Activated CD4-positive, alpha-beta T cell treated with anti-CD3 and anti-CD28 coated beads, Interleukin-2, amount 50 U/mL, for 4 hours (primary cell): Measurements from ENCODE around the gene EFCAB6.

Experiments
- DNase-seq, 2 experiments: peaks; one replicate each; pipeline ENCODE4 v3.0.0-alpha.2; 2020

The EFCAB6 gene

GRCh38 chr22:43542681-43543521, 269.2 kb downstream of the EFCAB6 start:
- no peak for DNase-seq

- no peak for DNase-seq
Observed at GRCh38 chr22:43541462-43542407, 270.4 kb downstream of the EFCAB6 start.

- no peak for DNase-seq
Observed at GRCh38 chr22:43541022-43541421, 271.1 kb downstream of the EFCAB6 start.

GRCh38 chr22:43540529-43540923, 271.6 kb downstream of the EFCAB6 start:
- DNase-seq = no peak

GRCh38 chr22:43539572-43540528, 272.3 kb downstream of the EFCAB6 start:
- no peak for DNase-seq

- DNase-seq = no peak
Observed at GRCh38 chr22:43537019-43537585, 275.0 kb downstream of the EFCAB6 start.

GRCh38 chr22:43535741-43536140, 276.4 kb downstream of the EFCAB6 start:
- DNase-seq = no peak

GRCh38 chr22:43535336-43535735, 276.8 kb downstream of the EFCAB6 start:
- DNase-seq = no peak

- DNase-seq = no peak
Observed at GRCh38 chr22:43534916-43535315, 277.2 kb downstream of the EFCAB6 start.

- DNase-seq = no peak
Observed at GRCh38 chr22:43533656-43534428, 278.3 kb downstream of the EFCAB6 start.

- no peak for DNase-seq
Observed at GRCh38 chr22:43533156-43533530, 279.0 kb downstream of the EFCAB6 start.

GRCh38 chr22:43532301-43533155, 279.6 kb downstream of the EFCAB6 start:
- no peak for DNase-seq

- no peak for DNase-seq
Observed at GRCh38 chr22:43531651-43532050, 280.5 kb downstream of the EFCAB6 start.

- DNase-seq = no peak
Observed at GRCh38 chr22:43530349-43531201, 281.5 kb downstream of the EFCAB6 start.

GRCh38 chr22:43529934-43530333, 282.2 kb downstream of the EFCAB6 start:
- no peak for DNase-seq

- no peak for DNase-seq
Observed at GRCh38 chr22:43529461-43529860, 282.6 kb downstream of the EFCAB6 start.

- no peak for DNase-seq
Observed at GRCh38 chr22:43528601-43529360, 283.3 kb downstream of the EFCAB6 start.

- no peak for DNase-seq
Observed at GRCh38 chr22:43526946-43527345, 285.2 kb downstream of the EFCAB6 start.
